ENCODE measurements around the gene DSG4. TPM values are rescaled to one million over a fixed set of nuclear protein-coding genes. Genes with fewer than 3 reads are reported as not detected.

DSG4 gene
- total and polyA plus RNA-seq, 11 donors = not detected

DNA sequence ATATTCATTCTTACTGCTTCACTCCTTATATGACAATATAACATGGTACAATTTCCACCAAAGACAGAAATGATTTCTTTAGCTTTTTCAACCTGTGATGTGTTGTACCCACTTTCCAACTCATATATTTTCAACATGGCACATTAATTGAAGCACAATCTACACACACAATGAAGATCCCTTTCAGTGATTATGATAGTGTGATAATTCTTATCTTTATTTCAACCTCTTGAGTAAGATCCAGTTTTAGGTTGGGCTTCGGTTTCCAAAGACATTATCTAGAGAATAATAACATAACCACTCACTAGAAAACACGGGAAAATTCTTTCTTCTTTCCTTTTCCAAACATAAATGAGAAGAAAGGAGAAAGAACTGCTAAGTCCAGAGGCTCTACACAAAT is 67.6 kb downstream of the DSG4 start:
- ATAC-seq = no peak
- DNase-seq = no peak
- 61 to 76% (median 64%) methylated on average over 2 of the region's 2 CpGs for WGBS, 4 donors

DNA sequence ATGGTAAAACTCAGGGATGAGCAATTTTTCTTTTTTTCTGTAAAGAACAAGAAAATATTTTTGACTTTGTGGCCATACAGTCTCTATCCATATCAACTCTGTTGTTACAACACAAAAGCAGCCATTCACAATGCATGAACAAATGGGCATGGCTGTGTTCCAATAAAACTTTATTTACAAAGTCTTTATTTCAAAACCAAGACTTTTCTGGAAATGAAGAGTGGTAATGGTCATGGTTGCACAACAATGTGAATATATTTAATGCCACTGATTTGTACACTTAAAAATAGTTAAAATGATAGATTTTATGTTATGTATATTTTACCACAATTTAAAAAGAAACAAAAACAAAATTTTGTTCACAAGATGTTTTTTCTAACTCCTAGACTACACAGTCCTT is 69.3 kb downstream of the DSG4 start:
- no peaks in the 10 kb centered on the region for H3K36me3 ChIP-seq
- DNase-seq = no peak
- H3K27me3 ChIP-seq = no peaks in the 10 kb centered on the region
- no peak overlapping the region for H3K27ac ChIP-seq
- intact Hi-C loops (cut with DNase I) = no loop called here
- no peak for ATAC-seq
- H3K4me3 ChIP-seq = no peak overlapping the region
- H3K4me1 ChIP-seq = no peaks in the 10 kb centered on the region
- no peak for TF ChIP-seq POLR2A (IDR thresholded peaks at IDR 0.05)
- TF ChIP-seq, protein P1, sequence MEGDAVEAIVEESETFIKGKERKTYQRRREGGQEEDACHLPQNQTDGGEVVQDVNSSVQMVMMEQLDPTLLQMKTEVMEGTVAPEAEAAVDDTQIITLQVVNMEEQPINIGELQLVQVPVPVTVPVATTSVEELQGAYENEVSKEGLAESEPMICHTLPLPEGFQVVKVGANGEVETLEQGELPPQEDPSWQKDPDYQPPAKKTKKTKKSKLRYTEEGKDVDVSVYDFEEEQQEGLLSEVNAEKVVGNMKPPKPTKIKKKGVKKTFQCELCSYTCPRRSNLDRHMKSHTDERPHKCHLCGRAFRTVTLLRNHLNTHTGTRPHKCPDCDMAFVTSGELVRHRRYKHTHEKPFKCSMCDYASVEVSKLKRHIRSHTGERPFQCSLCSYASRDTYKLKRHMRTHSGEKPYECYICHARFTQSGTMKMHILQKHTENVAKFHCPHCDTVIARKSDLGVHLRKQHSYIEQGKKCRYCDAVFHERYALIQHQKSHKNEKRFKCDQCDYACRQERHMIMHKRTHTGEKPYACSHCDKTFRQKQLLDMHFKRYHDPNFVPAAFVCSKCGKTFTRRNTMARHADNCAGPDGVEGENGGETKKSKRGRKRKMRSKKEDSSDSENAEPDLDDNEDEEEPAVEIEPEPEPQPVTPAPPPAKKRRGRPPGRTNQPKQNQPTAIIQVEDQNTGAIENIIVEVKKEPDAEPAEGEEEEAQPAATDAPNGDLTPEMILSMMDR (IDR thresholded peaks at IDR 0.05) = no peak
- H3K9me3 ChIP-seq = no peaks in the 10 kb centered on the region

More for the DNA sequence above, 67.6 kb downstream of the DSG4 start:
- H3K4me3 ChIP-seq = no peak overlapping the region
- no peaks in the 10 kb centered on the region for H3K9me3 ChIP-seq
- H3K4me1 ChIP-seq = no peaks in the 10 kb centered on the region
- intact Hi-C loops (cut with DNase I) = no loop called here
- no peaks in the 10 kb centered on the region for H3K27me3 ChIP-seq
- TF ChIP-seq, protein P1 (IDR thresholded peaks at IDR 0.05) = no peak
- no peak for TF ChIP-seq POLR2A (IDR thresholded peaks at IDR 0.05)
- no peak overlapping the region for H3K27ac ChIP-seq
- no peaks in the 10 kb centered on the region for H3K36me3 ChIP-seq

DNA sequence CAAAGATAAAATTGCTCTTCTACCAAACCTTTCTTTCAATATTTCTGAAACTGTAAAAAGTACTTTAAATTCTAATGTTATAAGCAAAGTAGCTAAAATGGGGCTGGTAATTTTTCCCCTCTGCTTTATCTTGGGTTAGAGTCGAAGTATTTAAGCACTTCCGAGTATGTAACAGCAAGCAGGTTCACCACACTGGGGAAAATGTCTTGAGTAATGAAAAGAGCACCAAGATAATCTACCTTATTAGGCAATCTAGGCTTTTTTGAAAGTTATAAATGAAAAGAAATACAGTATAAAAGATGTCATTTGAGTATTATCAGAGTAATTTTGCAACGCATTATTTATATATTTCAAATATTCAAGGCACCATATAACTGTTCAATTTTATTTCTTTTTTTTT is 70.3 kb downstream of the DSG4 start:
- Histone ChIP-seq H3K27ac (no peak overlapping the region), H3K4me3 (no peak overlapping the region), H3K27me3 (no peaks in the 10 kb centered on the region), H3K4me1 (no peaks in the 10 kb centered on the region), H3K36me3 (no peaks in the 10 kb centered on the region), H3K9me3 (no peaks in the 10 kb centered on the region)
- intact Hi-C loops (cut with DNase I) = no loop called here
- DNase-seq (no peak), ATAC-seq (no peak)
- TF ChIP-seq POLR2A (IDR thresholded peaks at IDR 0.05) = no peak
- TF ChIP-seq, protein P1 (IDR thresholded peaks at IDR 0.05) = no peak
- 77 to 86% (median 84%) methylated on average over 3 of the region's 3 CpGs for WGBS, 4 donors

DNA sequence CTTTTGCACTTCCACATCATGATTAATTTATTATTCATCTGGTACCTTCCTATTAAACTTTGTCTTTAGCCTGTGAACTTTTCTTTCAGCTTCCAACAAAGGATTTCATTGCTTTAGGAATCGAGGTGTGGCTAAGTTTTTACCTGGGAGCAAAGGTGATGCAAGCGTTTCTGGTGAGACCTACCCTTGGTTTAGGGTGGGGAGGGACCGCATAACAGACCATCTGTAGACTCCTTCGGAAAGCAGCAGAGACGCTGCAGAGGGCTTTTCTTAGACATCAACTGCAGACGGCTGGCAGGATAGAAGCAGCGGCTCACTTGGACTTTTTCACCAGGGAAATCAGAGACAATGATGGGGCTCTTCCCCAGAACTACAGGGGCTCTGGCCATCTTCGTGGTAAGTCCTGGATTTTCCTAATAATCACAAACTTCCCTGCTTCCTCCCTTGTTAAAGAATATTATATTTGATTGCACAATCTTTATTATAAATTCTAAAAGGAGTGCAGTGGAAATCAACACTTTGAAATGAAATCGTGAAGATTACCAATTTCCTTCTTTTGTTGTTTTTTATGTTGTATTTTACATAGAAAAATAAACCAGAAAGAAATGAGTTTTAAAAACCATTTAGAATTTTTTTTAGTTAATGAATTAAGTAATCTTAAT is 71.1 kb downstream of the DSG4 start, which contains the start of gene DSG3:
Gene DSG3, plus strand, starts transcription at position 212 of the 662 bp plus-strand sequence. Its CDS starts 137 bp downstream, at position 349.
- Histone ChIP-seq H3K4me3 (no peak within 1 kb of the TSS), H3K9me3 (no peaks in the 10 kb centered on the region), H3K4me1 (no peaks in the 10 kb centered on the region), H3K36me3 (no peaks in the 10 kb centered on the region), H3K27ac (no peak within 1 kb of the TSS), H3K27me3 (no peaks in the 10 kb centered on the region)
- TF ChIP-seq, protein P1 (IDR thresholded peaks at IDR 0.05) = no peak
- no peak for TF ChIP-seq POLR2A (IDR thresholded peaks at IDR 0.05)
- WGBS, 4 donors = 58 to 67% (median 63%) methylated on average over 9 of the region's 9 CpGs
- no peak for DNase-seq
- intact Hi-C loops (cut with DNase I) = no loop called here
- no peak for ATAC-seq
